Right atrium auricular region (tissue), 2 donors: ENCODE results near the gene DHRS3. TPM values are rescaled to one million over a fixed set of nuclear protein-coding genes. Genes with fewer than 3 reads are reported as not detected.
A peak's percentile ranks its signal among the peaks of the same experiment; 100 is the strongest.

Source experiments
- DNase-seq: peaks from one replicate; pipeline ENCODE4 v3.0.0-alpha.2; 2019; ENCODE audit warnings: low spot score
- H3K27ac ChIP-seq, 2 donors: fragments of 200-600 bp; sonication (generic); 1 replicate in 1 of 2; 2 replicates in 1 of 2; pipeline ENCODE4 v1.5.1; 2016 to 2019
- H3K27me3 ChIP-seq, 2 donors: fragments of 200-600 bp; sonication (generic); one replicate each; pipeline versions ENCODE4 v1.5.1 to v1.6.0; 2017 to 2019
- H3K36me3 ChIP-seq: fragments of 200-600 bp; sonication (generic); one replicate; pipeline ENCODE4 v1.5.1; 2016
- H3K4me1 ChIP-seq, 2 donors: fragments of 200-600 bp; sonication (generic); one replicate each; pipeline versions ENCODE4 v1.5.1 to v1.6.0; 2017 to 2019
- H3K4me3 ChIP-seq, 2 donors: fragments of 200-600 bp; sonication (generic); 1 replicate in 1 of 2; 2 replicates in 1 of 2; pipeline ENCODE4 v1.5.1; 2017 to 2019; ENCODE audit warnings: mild to moderate bottlenecking in 1 of 2, moderate library complexity in 1 of 2
- H3K9me3 ChIP-seq, 2 donors: fragments of 200-600 bp; sonication (generic); one replicate each; pipeline ENCODE4 v1.5.1; 2019
- total RNA-seq, 2 donors: library from RNA; depleted of rRNA; stranded (reverse); fragments of >200 nt; gene quantifications; one replicate each; pipeline ENCODE4 v1.1.0, GENCODE V29; 2016
- TF ChIP-seq, protein P1 (sequence below), 2 donors: fragments of 200-600 bp; sonication (generic); IDR thresholded peaks; one replicate each; pipeline ENCODE4 v1.5.1; 2019; ENCODE audit warnings: antibody characterized with exemption in 2 of 2

Gene DHRS3
- total RNA-seq, 2 donors from 2014 or later: 50.4 to 78.9 TPM

GRCh38 chr1:12562955-12563576 is 54.9 kb downstream of the DHRS3 start:
- no peak overlapping the region for H3K27ac ChIP-seq
- no peak for DNase-seq

DNA sequence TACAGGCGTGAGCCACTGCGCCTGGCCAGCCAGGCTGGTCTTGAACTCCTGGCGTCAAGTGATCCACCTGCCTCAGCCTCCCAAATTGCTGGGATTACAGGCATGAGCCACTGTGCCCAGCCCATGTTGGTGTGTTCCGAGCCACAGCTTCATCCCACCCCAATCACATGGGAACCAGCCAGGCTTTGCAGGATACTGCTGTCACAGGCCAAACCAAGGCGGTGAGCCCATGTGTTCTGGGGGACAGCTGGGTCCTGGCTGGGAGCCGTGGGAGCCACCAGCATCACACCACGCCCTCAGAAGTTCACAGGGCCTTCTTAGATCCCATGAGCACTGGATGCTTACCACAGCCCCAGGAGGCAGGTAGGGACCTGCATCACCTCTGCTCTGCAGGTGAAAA is 56.9 kb downstream of the DHRS3 start:
- Histone ChIP-seq H3K4me1 (peaks cover 0 to 22% of the 10 kb centered on the region in 2 donors), H3K27ac (no peak overlapping the region), H3K9me3 (peaks cover 0 to 14% of the 10 kb centered on the region in 2 donors), H3K27me3 (no peaks in the 10 kb centered on the region), H3K36me3 (no peaks in the 10 kb centered on the region), H3K4me3 (no peak overlapping the region)
- no peak for DNase-seq
- TF ChIP-seq, protein P1, sequence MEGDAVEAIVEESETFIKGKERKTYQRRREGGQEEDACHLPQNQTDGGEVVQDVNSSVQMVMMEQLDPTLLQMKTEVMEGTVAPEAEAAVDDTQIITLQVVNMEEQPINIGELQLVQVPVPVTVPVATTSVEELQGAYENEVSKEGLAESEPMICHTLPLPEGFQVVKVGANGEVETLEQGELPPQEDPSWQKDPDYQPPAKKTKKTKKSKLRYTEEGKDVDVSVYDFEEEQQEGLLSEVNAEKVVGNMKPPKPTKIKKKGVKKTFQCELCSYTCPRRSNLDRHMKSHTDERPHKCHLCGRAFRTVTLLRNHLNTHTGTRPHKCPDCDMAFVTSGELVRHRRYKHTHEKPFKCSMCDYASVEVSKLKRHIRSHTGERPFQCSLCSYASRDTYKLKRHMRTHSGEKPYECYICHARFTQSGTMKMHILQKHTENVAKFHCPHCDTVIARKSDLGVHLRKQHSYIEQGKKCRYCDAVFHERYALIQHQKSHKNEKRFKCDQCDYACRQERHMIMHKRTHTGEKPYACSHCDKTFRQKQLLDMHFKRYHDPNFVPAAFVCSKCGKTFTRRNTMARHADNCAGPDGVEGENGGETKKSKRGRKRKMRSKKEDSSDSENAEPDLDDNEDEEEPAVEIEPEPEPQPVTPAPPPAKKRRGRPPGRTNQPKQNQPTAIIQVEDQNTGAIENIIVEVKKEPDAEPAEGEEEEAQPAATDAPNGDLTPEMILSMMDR (IDR thresholded peaks at IDR 0.05): no peak

More at GRCh38 chr1:12562955-12563576, 54.9 kb downstream of the DHRS3 start:
- TF ChIP-seq, protein P1 (IDR thresholded peaks at IDR 0.05): no peak
- peaks cover 0 to 12% of the 10 kb centered on the region in 2 donors for H3K4me1 ChIP-seq
- H3K36me3 ChIP-seq: no peaks in the 10 kb centered on the region
- H3K27me3 ChIP-seq: no peaks in the 10 kb centered on the region
- no peak overlapping the region for H3K4me3 ChIP-seq
- peaks cover 0 to 14% of the 10 kb centered on the region in 2 donors for H3K9me3 ChIP-seq

DNA sequence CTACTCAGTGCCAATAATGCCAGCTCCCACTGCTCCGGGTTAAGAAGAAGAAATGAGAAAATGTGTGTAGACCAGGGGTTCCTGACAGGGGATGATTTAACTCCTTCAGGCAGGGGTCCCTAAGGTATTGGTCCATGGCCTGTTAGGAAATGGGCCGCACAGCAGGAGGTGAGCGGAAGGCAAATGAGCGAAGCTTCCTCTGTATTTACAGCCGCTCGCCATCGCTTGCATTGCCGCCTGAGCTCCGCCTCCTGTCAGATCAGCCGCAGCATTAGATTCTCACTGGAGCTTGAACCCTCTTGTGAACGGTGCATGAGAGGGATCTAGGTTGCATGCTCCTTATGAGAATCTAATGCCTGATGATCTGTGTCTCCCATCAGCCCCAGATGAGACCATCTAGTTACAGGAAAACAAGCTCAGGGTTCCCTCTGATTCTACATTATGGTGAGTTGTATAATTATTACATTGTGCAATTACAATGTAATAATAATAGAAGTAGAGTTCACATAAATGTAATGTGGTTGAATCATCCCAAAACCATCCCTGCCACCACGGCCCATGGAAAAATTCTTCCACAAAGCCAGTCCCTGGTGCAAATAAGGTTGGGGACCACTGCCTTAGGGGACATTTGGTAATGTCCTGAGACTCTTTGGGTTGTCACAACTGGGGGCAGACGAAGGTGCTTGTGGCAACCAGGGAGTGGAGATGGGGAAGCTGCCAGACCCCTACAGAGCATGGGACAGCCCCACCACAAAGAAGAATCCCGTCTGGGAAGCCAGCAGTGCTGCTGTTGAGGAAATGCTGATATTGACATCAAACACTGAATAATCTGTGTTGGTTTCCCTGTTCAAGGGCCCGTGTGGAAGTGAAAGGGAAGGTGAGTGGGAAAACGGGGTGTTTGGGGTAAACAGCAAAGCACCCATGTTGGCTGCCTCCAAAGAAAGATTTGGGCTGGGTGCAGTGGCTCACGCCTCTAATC is 60.8 kb downstream of the DHRS3 start:
- DNase-seq: no peak
- TF ChIP-seq, protein P1 (IDR thresholded peaks at IDR 0.05): no peak
- Histone ChIP-seq H3K9me3 (no peaks in the 10 kb centered on the region), H3K27ac (peak overlapping the region; percentile 65 to 75), H3K4me3 (no peak overlapping the region), H3K36me3 (no peaks in the 10 kb centered on the region), H3K27me3 (no peaks in the 10 kb centered on the region), H3K4me1 (peaks cover 0 to 27% of the 10 kb centered on the region in 2 donors)

DNA sequence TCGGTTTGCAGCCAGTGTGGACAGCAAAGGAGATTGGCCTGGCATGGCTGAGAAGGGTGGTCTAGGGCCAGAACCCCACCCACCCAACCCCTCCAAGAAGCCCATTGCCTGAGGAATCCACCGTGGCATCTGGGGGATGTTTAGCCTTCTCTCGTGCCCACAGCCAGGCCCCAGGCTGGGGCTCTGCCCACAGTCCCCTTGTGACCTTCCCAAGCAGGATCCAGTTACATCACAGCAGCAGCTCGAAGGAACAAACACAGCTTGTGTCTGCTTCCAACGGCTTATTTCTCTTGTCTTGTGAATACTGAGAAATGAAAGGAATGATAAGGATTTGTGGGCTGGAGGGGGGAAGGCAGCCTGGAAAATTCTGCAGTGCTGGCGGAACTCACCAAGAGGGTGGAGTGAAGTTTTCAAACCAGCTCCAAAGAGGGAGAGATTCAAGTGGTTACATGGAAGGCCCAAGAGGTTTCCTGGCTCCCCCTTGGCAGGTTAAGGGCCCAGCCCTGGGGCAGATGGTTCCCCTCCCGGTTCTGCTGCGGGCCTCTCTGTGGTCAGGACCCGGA is 61.6 kb downstream of the DHRS3 start:
- Histone ChIP-seq H3K36me3 (no peaks in the 10 kb centered on the region), H3K27me3 (no peaks in the 10 kb centered on the region), H3K4me3 (no peak overlapping the region), H3K4me1 (peaks cover 0 to 31% of the 10 kb centered on the region in 2 donors), H3K27ac (peak overlapping the region; percentile 65 to 75), H3K9me3 (no peaks in the 10 kb centered on the region)
- DNase-seq: peak; percentile 84
- TF ChIP-seq, protein P1 (IDR thresholded peaks at IDR 0.05): no peak

- H3K36me3 ChIP-seq: no peaks in the 10 kb centered on the region
- H3K9me3 ChIP-seq: no peaks in the 10 kb centered on the region
- TF ChIP-seq, protein P1 (IDR thresholded peaks at IDR 0.05): no peak
- no peak for DNase-seq
- peaks cover 0 to 31% of the 10 kb centered on the region in 2 donors for H3K4me1 ChIP-seq
- H3K27ac ChIP-seq: peak overlapping the region; percentile 65 to 75
- no peaks in the 10 kb centered on the region for H3K27me3 ChIP-seq
- H3K4me3 ChIP-seq: no peak overlapping the region
Observed at GRCh38 chr1:12555411-12556367, 62.3 kb downstream of the DHRS3 start.
